SK-N-SH (cell line): ENCODE data around the gene SLC34A1.

Experiments used
- CTCF ChIP-seq: fragments of 200-600 bp; sonication (generic); IDR thresholded peaks from 2 replicates; pipeline ENCODE4 v1.6.1; 2017; ENCODE audit warnings: antibody characterized with exemption, mild to moderate bottlenecking, moderate library complexity
- EZH2phosphoT487 ChIP-seq: fragments of 200-600 bp; sonication (generic); IDR thresholded peaks from 2 replicates; pipeline ENCODE4 v1.6.1; 2017; ENCODE audit warnings: low read depth, mixed run types, mild to moderate bottlenecking, antibody characterized with exemption, moderate library complexity, borderline replicate concordance
- GABPA ChIP-seq: IDR thresholded peaks from 2 replicates; pipeline ENCODE4 v1.4.0; 2012; ENCODE audit warnings: low read depth, mild to moderate bottlenecking
- JUND ChIP-seq: IDR thresholded peaks from 2 replicates; pipeline ENCODE4 v1.4.0; 2012
- MEF2A ChIP-seq: IDR thresholded peaks from 2 replicates; pipeline ENCODE4 v1.4.0; 2012; ENCODE audit warnings: low read depth, borderline replicate concordance
- POLR2AphosphoS5 ChIP-seq: IDR thresholded peaks from 2 replicates; pipeline ENCODE4 v1.6.1; 2012; ENCODE audit warnings: low read depth, low read length
- RAD21 ChIP-seq: IDR thresholded peaks from 2 replicates; pipeline ENCODE4 v1.6.1; 2012; ENCODE audit warnings: mild to moderate bottlenecking, low read length
- REST ChIP-seq: IDR thresholded peaks from 2 replicates; pipeline ENCODE4 v1.6.1; 2012; ENCODE audit warnings: mild to moderate bottlenecking, low read depth, low read length, moderate library complexity
- SMC3 ChIP-seq: IDR thresholded peaks from 2 replicates; pipeline ENCODE4 v1.6.1; 2012; ENCODE audit warnings: low read depth, low read length, improper control_type of control experiment
- YY1 ChIP-seq: IDR thresholded peaks from 2 replicates; pipeline ENCODE4 v1.4.0; 2012; ENCODE audit warnings: low read depth, mild to moderate bottlenecking

- TF ChIP-seq CTCF (no peak), EZH2phosphoT487 (no peak), SMC3 (no peak), GABPA (no peak), REST (no peak), YY1 (no peak), POLR2AphosphoS5 (no peak), MEF2A (no peak), JUND (no peak), RAD21 (no peak)
These were observed 21.6 kb downstream of the SLC34A1 start for GRCh38 chr5:177405805-177406204.
